Middle frontal gyrus (tissue), 1 donor: Measurements from ENCODE around the gene ABLIM2.

Source experiments
- DNase-seq: peaks from one replicate; pipeline ENCODE4 v3.0.0-alpha.2; 2015; ENCODE audit warnings: low spot score; ENCODE audit errors: extremely low spot score

The ABLIM2 gene

GRCh38 chr4:7917669-7918068 is 240.9 kb downstream of the ABLIM2 start:
- DNase-seq: no peak

- DNase-seq: no peak
These were observed 242.8 kb downstream of the ABLIM2 start for GRCh38 chr4:7915875-7916242.
